ENCODE measurements around the gene IFI44L. TPM values are rescaled to one million over a fixed set of nuclear protein-coding genes. Genes with fewer than 3 reads are reported as not detected.

The IFI44L gene
- total RNA-seq, 2 experiments from 2014 or later, result 19.5 to 23.9 TPM

DNA sequence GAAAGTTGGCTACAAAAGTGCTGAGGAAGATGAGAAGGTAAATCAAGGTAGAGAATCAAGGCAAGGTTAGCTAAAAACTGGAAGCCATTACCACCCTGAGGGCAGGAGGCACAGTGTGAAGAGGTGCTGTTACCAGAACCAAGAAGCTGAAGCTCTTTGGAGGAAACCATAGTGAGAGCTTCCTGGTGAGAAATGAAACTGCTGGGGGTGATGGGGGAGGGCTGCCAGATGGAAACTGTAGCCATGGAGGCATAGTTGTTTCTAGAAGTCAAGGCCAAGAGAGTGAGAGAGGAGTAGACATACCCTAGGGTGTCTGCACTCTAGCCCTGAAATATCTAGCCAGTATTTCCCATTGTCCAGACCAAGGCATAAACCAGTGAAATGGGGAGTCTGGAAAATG lies 58.1 kb downstream of the IFI44L start:
- Mint-ChIP-seq H3K4me3 (no peak overlapping the region), H3K27ac (no peak overlapping the region), H3K36me3 (ENCODE audit: low read depth) (no peaks in the 10 kb centered on the region), H3K9me3 (no peaks in the 10 kb centered on the region), H3K4me1 (ENCODE audit: low read depth) (no peaks in the 10 kb centered on the region), H3K27me3 (no peaks in the 10 kb centered on the region)
- intact Hi-C loops (cut with DNase I, micrococcal nuclease), result loop anchor here in 1 of 2 experiments (5.0 kb wide), 2 partner anchors 531 to 546 kb away; no protein-coding TSS in a partner anchor
- no peak overlapping the region for H3K27ac ChIP-seq (ENCODE audit: low read depth in 1 of 2, low read length in 2 of 2)
- H3K9me3 ChIP-seq (ENCODE audit: control insufficient read depth in 1 of 2, insufficient read depth in 1 of 2, low read length in 2 of 2), result no peaks in the 10 kb centered on the region
- no peaks in the 10 kb centered on the region for H3K27me3 ChIP-seq (ENCODE audit: control insufficient read depth in 1 of 2, insufficient read depth in 2 of 2, low read length in 2 of 2)
- H3K4me1 ChIP-seq (ENCODE audit: insufficient read depth, low read length), result no peaks in the 10 kb centered on the region
- CTCF ChIA-PET, result interaction anchor here (2.9 kb wide), 1 partner anchor 61 kb away, joined by 15 read pairs; no protein-coding TSS in a partner anchor
- DNase-seq (no peak), ATAC-seq (ENCODE audit: poor library complexity) (no peak)
- H3K4me3 ChIP-seq (ENCODE audit: low read length), result no peak overlapping the region
- POLR2A ChIA-PET, result no interaction called here
- TF ChIP-seq, protein P1, sequence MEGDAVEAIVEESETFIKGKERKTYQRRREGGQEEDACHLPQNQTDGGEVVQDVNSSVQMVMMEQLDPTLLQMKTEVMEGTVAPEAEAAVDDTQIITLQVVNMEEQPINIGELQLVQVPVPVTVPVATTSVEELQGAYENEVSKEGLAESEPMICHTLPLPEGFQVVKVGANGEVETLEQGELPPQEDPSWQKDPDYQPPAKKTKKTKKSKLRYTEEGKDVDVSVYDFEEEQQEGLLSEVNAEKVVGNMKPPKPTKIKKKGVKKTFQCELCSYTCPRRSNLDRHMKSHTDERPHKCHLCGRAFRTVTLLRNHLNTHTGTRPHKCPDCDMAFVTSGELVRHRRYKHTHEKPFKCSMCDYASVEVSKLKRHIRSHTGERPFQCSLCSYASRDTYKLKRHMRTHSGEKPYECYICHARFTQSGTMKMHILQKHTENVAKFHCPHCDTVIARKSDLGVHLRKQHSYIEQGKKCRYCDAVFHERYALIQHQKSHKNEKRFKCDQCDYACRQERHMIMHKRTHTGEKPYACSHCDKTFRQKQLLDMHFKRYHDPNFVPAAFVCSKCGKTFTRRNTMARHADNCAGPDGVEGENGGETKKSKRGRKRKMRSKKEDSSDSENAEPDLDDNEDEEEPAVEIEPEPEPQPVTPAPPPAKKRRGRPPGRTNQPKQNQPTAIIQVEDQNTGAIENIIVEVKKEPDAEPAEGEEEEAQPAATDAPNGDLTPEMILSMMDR (IDR thresholded peaks at IDR 0.05), result no peak
- H3K36me3 ChIP-seq (ENCODE audit: insufficient read depth, low read length), result no peaks in the 10 kb centered on the region

GRCh38 chr1:78681265-78681664 lies 61.0 kb downstream of the IFI44L start:
- ChIA-PET CTCF (interaction anchor here (3.2 kb wide), 1 partner anchor 64 kb away, joined by 12 read pairs; no protein-coding TSS in a partner anchor), POLR2A (no interaction called here)

DNA sequence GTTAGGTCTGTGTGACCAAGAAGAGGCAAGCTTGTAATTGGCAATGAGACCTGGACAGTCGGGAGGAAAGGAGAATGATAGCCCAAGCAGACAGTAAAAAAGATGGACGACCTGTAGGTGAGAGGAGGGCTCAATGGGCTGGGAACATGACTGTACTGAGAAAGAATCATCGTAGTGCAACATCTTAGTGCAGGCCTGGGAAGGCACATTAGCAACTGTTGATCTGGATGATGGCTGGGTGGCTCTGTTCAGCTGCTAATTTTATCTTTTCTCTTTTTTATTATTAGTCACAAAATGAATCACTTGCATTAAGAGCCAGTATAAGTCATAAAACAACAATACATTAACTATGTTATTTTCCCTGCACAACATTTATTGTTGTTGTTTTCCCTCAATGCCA lies 62.2 kb downstream of the IFI44L start:
- TF ChIP-seq, protein P1 (IDR thresholded peaks at IDR 0.05), result no peak
- DNase-seq (no peak), ATAC-seq (ENCODE audit: poor library complexity) (no peak)
- Mint-ChIP-seq H3K36me3 (ENCODE audit: low read depth) (no peaks in the 10 kb centered on the region), H3K27ac (no peak overlapping the region), H3K4me1 (ENCODE audit: low read depth) (no peaks in the 10 kb centered on the region), H3K9me3 (no peaks in the 10 kb centered on the region), H3K4me3 (no peak overlapping the region), H3K27me3 (peaks cover 10% of the 10 kb centered on the region)
- no peaks in the 10 kb centered on the region for H3K27me3 ChIP-seq (ENCODE audit: control insufficient read depth in 1 of 2, insufficient read depth in 2 of 2, low read length in 2 of 2)
- no peaks in the 10 kb centered on the region for H3K4me1 ChIP-seq (ENCODE audit: insufficient read depth, low read length)
- CTCF ChIA-PET, result interaction anchor here (2.0 to 3.2 kb wide), 2 partner anchors 31 to 65 kb away, joined by 4 to 12 read pairs; no protein-coding TSS in a partner anchor
- intact Hi-C loops (cut with DNase I, micrococcal nuclease), result no loop called here
- H3K36me3 ChIP-seq (ENCODE audit: insufficient read depth, low read length), result no peaks in the 10 kb centered on the region
- H3K27ac ChIP-seq (ENCODE audit: low read depth in 1 of 2, low read length in 2 of 2), result no peak overlapping the region
- POLR2A ChIA-PET, result no interaction called here
- no peak overlapping the region for H3K4me3 ChIP-seq (ENCODE audit: low read length)
- H3K9me3 ChIP-seq (ENCODE audit: control insufficient read depth in 1 of 2, insufficient read depth in 1 of 2, low read length in 2 of 2), result no peaks in the 10 kb centered on the region

More at GRCh38 chr1:78681265-78681664, 61.0 kb downstream of the IFI44L start:
- Mint-ChIP-seq H3K9me3 (no peaks in the 10 kb centered on the region), H3K4me3 (no peak overlapping the region), H3K4me1 (ENCODE audit: low read depth) (no peaks in the 10 kb centered on the region), H3K27me3 (peaks cover 10% of the 10 kb centered on the region), H3K36me3 (ENCODE audit: low read depth) (no peaks in the 10 kb centered on the region), H3K27ac (no peak overlapping the region)
- ATAC-seq (ENCODE audit: poor library complexity), result no peak
- H3K27ac ChIP-seq (ENCODE audit: low read depth in 1 of 2, low read length in 2 of 2), result no peak overlapping the region
- H3K36me3 ChIP-seq (ENCODE audit: insufficient read depth, low read length), result no peaks in the 10 kb centered on the region
- no peaks in the 10 kb centered on the region for H3K9me3 ChIP-seq (ENCODE audit: control insufficient read depth in 1 of 2, insufficient read depth in 1 of 2, low read length in 2 of 2)
- intact Hi-C loops (cut with DNase I, micrococcal nuclease), result no loop called here
- H3K27me3 ChIP-seq (ENCODE audit: control insufficient read depth in 1 of 2, insufficient read depth in 2 of 2, low read length in 2 of 2), result no peaks in the 10 kb centered on the region
- no peaks in the 10 kb centered on the region for H3K4me1 ChIP-seq (ENCODE audit: insufficient read depth, low read length)
- TF ChIP-seq, protein P1 (IDR thresholded peaks at IDR 0.05), result no peak
- H3K4me3 ChIP-seq (ENCODE audit: low read length), result no peak overlapping the region
- DNase-seq, result no peak
